Fibroblast of skin of right quadriceps (primary cell): ENCODE results near the gene KCNAB1.

ENCODE experiments used
- DNase-seq: peaks from one replicate; pipeline ENCODE4 v3.0.0-alpha.2; 2013

Gene KCNAB1

GRCh38 chr3:156586905-156587759, 466.8 kb downstream of the KCNAB1 start:
- no peak for DNase-seq

- DNase-seq: no peak
These were observed 467.3 kb downstream of the KCNAB1 start for GRCh38 chr3:156587760-156588069.
